ENCODE measurements around the gene TMCO4.
"Not testable (repeated sequence)": the region's sequence is repeated elsewhere in the genome, so short reads cannot be mapped to it uniquely, and the experiment has no call there.

Gene TMCO4

GRCh38 chr1:19812875-19813642, 13.3 kb upstream of the TMCO4 start:
- DNase-seq (ENCODE audit: low spot score): no peak

GRCh38 chr1:19811206-19811851, 11.6 kb upstream of the TMCO4 start:
- no peak for DNase-seq (ENCODE audit: low spot score)

GRCh38 chr1:19809044-19809750, 9.5 kb upstream of the TMCO4 start:
- no peak for DNase-seq (ENCODE audit: low spot score)

- no peak for DNase-seq (ENCODE audit: low spot score)
These were observed 8.6 kb upstream of the TMCO4 start for GRCh38 chr1:19808351-19808750.

GRCh38 chr1:19804831-19805251, 5.1 kb upstream of the TMCO4 start:
- DNase-seq (ENCODE audit: low spot score): no peak

- DNase-seq (ENCODE audit: low spot score): no peak
These were observed 2.6 kb upstream of the TMCO4 start for GRCh38 chr1:19802269-19802668.

GRCh38 chr1:19800076-19800804, 524 bp upstream of the TMCO4 start:
- no peak for DNase-seq (ENCODE audit: low spot score)

- DNase-seq (ENCODE audit: low spot score): no peak
These were observed 1.1 kb downstream of the TMCO4 start for GRCh38 chr1:19798486-19799229.

- no peak for DNase-seq (ENCODE audit: low spot score)
These were observed 1.9 kb downstream of the TMCO4 start for GRCh38 chr1:19797827-19798226.

GRCh38 chr1:19794583-19794982, 5.1 kb downstream of the TMCO4 start:
- DNase-seq (ENCODE audit: low spot score): no peak

- DNase-seq (ENCODE audit: low spot score): no peak
These were observed 6.2 kb downstream of the TMCO4 start for GRCh38 chr1:19793360-19794046.

- no peak for DNase-seq (ENCODE audit: low spot score)
These were observed 7.3 kb downstream of the TMCO4 start for GRCh38 chr1:19792237-19793002.

- not testable (repeated sequence) for DNase-seq (ENCODE audit: low spot score)
These were observed 9.4 kb downstream of the TMCO4 start for GRCh38 chr1:19790061-19790975.

- no peak for DNase-seq (ENCODE audit: low spot score)
These were observed 12.7 kb downstream of the TMCO4 start for GRCh38 chr1:19786988-19787423.

- DNase-seq (ENCODE audit: low spot score): no peak
These were observed 14.1 kb downstream of the TMCO4 start for GRCh38 chr1:19785660-19786059.

- DNase-seq (ENCODE audit: low spot score): no peak
These were observed 19.3 kb downstream of the TMCO4 start for GRCh38 chr1:19780267-19780877.

GRCh38 chr1:19776933-19777332, 22.8 kb downstream of the TMCO4 start:
- DNase-seq (ENCODE audit: low spot score): no peak

- DNase-seq (ENCODE audit: low spot score): no peak
These were observed 23.4 kb downstream of the TMCO4 start for GRCh38 chr1:19776287-19776686.

- DNase-seq (ENCODE audit: low spot score): no peak
These were observed 23.9 kb downstream of the TMCO4 start for GRCh38 chr1:19775831-19776230.

Measured in globus pallidus (tissue), 1 donor.